GM18873 (cell line): ENCODE results near the gene WDR76.
"Not testable (repeated sequence)": the region's sequence is repeated elsewhere in the genome, so short reads cannot be mapped to it uniquely, and the experiment has no call there.

Experiments used
- ATAC-seq: cut with Tn5 transposase; IDR thresholded peaks from one replicate; pipeline ENCODE4 v1.9.1; 2021; ENCODE audit warnings: mild to moderate bottlenecking, moderate library complexity, moderate number of reproducible peaks; ENCODE audit not compliant: unreplicated experiment, low FRiP score

Gene WDR76

DNA sequence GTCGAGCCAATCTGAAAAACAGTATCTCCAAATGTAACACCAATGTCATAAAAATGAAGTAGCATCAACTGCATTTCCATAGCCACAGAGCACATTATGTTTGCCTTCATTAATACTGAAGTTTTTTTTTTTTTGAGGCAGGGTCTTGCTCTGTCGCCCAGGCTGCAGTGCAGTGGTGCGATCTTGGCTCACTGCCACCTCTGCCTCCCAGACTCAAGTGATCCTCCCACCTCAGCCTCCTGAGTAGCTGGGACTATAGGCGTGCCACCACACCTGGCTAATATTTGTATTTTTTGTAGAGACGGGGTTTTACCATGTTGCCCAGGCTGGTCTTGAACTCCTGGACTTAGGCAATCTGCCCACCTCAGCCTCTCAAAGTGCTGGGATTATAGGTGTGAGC lies 11.7 kb upstream of the WDR76 start:
- ATAC-seq: not testable (repeated sequence)

DNA sequence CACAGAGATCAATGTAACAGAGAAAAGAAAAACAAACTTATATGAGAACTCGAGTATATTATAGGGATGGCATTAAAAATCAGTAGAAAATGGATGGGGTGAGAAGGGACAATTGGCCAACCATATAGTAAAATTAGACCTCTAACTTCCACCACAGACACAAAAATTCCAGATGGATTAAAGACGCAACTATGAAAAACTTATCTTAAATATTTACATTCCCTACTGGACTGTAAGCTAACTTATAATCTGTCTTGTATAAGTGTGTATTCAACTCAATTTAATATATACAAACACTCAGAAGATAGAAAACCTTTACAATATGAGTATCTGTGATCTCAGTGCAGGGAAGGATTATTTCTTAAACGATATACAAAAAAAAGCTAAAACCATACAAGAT lies 5.3 kb upstream of the WDR76 start:
- ATAC-seq: no peak

DNA sequence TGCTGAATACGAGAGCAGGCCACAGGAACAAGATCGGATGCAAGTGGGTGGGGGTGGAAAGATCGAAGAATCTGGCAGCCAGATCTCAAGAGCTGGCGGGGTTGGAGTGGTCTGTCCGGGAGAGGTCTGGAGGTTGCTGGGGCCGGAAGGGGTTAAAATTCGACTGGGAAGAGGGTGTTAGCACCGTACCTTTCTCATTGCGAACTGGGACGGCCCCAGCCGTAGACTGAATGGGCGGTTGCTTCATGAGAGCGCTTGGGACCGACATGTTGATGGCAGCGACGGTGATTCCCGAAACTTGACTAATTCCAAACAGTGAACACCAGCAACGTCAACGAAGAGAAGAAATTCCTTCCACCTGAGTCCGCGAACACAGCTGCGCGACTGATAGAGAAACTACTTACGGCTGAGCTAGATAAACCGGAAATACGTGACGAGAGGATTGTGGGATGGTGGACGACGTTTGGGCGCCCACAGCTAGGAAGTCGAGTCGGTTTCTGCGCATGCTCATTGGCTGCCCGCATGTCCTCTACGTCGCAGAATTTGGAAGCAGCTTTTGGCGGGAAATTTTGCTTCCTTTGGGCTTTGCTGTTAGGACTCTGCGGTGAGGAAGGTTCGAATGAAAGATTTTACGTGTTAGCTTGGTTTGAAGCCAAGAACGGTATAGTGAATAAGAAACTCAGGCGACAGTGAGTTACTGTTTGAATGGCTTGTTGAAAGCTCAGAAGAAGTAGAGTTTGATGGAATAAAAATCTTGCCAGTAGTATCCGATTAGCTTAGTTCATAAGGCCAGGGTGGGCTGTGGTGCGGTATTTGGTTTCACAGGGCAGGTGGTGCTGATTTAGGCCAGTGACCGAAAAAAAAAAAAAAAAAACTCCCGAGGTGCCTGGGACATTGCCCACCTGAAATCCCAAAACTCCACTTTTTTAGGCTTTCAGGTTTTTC lies 2.2 kb upstream of the WDR76 start, which contains the start of gene MFAP1:
TSS of gene MFAP1 (minus strand) at position 389 of the 945 bp plus-strand sequence. CDS start at position 268, 121 bp downstream.
- peak; percentile 73 for ATAC-seq

DNA sequence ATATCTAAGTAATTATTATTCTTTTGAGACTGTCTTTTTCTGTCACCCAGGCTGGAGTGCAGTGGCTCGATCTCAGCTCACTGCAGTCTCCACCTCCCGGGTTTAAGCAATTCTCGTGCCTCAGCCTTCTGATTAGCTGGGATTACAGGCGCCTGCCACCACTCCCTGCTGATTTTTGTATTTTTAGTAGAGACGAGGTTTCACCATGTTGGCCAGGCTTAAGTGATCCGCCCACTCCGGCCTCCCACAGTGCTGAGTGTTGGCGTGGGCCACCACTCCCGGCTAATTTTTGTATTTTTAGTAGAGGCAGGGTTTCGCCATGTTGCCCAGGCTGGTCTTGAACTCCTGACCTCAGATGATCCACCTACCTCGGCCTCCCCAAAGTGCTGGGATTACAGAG lies 1.5 kb upstream of the WDR76 start:
- ATAC-seq: not testable (repeated sequence)

DNA sequence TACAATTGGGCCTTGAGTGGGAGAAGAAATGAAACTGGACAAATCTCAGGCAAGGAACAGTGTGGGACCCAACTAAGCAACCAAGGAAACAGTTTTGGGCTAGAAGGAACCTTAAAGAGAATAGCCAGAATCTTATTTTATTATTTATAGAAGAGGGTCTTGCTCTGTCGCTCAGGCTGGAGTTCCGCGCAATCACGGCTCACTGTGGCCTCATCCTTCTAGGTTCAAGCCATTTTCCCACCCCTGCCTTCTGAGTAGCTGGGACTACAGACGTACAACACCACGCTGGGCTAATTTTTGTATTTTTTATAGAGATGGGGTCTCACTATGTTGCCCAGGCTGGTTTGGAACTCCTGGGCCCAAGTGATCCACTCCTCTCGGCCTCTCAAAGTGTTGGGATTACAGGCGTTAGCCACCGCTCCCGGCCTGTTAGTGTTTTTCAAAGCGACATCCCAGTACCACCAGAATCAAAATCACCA lies 734 bp upstream of the WDR76 start:
- ATAC-seq: no peak

DNA sequence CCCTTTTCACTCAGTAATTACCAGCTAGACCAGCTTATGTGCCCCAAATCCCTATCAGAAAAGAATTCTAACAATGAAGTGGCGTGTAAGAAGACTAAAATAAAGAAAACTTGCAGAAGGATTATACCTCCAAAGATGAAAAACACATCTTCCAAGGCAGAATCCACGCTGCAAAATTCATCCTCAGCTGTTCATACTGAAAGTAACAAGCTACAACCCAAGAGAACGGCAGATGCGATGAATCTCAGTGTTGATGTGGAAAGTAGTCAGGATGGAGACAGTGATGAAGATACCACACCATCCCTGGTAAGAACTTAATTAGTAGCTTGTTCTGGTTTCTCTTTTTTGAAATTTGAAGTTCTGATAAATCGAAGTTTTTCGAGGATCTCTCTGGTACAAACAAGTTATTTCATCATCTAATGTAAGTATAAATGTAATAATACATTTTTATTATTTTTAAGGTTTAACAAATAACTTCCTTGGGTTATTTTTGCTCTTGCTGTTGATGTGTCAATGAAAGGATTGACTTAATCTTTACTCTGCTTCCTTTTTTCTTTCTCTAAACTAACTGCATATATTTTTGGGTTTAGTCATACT lies 1.4 kb downstream of the WDR76 start:
- no peak for ATAC-seq

DNA sequence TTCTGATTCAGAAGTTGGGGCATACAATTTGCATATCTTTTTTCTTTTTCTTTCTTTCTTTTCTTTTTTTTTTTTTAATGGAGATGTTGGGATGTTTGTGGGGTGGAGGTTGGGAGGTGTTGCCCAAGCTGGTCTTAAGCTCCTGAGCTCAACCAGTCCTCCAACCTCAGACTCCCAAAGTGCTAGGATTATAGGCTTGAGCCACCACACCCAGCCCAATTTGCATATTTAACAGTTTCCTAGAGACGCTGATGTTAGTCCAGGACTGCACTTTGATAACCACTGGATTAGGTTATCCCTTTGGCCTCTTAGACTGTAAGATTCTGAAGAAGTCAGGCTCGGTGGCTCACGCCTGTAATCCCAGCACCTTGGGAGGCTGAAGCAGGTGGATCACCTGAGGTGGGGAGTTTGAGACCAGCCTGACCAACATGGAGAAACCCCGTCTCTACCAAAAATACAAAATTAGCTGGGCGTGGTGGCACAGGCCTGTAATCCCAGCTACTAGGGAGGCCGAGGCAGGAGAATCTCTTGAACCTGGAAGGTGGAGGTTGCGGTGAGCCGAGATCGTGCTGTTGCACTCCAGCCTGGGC lies 3.2 kb downstream of the WDR76 start:
- not testable (repeated sequence) for ATAC-seq

DNA sequence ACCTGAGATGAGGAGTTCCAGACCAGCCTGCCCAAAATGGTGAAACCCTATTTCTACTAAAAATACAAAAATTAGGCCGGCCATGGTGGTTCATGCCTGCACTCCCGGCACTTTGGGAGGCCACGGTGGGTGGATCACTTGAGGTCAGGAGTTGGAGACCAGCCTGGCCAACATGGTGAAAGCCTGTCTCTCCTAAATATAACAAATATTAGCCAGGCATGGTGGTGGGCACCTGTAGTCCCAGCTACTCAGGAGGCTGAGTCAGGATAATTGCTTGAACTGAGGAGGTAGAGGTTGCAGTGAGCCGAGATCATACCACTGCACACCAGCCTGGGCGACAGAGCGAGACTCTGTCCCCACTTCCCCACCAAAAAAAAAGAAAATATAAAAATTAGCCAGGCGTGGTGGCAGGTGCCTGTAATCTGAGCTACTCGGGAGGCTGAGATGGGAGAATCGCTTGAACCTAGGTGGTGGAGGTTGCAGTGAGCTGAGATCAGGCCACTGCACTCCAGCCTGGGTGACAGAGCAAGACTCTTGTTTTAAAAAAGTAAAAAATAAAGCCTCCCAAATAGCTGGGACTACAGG lies 4.0 kb downstream of the WDR76 start:
- not testable (repeated sequence) for ATAC-seq

DNA sequence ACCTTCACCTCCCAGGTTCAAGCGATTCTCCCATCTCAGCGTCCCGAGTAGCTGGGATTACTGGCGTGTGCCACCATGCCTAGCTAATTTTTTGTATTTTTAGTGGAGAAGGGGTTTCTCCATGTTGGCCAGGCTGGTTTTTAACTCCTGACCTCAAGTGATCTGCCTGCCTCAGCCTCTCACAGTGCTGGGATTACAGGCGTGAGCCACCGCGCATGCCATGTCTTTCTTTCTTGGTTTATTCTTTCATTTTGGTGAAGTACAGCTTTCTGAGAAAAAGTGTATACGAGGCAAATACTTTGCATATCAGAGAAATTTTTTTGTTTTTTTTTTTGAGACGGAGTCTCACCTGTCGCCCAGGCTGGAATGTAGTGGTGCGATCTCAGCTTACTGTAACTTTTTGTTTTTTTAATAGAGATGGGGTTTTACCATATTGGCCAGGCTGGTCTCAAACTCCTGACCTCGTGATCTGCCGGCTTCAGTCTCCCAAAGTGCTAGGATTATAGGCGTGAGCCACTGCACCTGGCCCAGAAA lies 4.8 kb downstream of the WDR76 start:
- ATAC-seq: not testable (repeated sequence)

DNA sequence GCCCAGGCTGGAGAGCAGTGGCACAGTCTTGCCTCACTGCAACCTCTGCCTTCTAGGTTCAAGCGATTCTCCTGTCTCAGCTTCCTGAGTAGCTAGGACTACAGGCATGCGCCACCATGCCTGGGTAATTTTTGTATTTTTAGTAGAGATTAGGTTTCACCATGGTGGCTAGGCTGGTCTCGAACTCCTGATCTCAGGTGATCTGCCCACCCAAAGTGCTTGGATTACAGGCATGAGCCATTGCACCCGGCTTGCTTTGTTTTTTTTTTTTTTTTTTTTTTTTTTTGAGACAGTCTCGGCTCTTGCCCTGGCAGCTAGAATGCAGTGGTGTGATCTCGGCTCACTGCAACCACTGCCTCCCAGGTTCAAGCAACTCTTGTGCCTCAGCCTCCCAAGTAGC lies 5.7 kb downstream of the WDR76 start:
- not testable (repeated sequence) for ATAC-seq

DNA sequence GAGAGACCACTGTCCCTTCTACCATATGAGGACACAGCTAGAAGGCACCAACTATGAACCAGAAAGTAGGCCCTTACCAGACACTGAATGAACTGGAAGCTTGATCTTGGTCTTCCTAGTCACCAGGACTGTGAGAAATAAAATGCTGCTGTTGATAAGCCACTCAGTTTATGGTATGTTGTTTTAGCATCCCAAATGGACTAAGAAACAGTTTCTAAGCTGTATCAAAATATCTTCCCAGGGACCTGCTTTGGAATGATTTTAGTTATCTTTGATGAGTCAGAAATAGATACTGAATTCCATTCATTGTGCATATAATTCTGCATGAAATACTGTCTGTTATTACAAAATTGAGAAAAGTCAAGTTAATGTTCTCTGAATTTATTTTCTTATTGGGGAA lies 18.6 kb downstream of the WDR76 start:
- ATAC-seq: no peak

DNA sequence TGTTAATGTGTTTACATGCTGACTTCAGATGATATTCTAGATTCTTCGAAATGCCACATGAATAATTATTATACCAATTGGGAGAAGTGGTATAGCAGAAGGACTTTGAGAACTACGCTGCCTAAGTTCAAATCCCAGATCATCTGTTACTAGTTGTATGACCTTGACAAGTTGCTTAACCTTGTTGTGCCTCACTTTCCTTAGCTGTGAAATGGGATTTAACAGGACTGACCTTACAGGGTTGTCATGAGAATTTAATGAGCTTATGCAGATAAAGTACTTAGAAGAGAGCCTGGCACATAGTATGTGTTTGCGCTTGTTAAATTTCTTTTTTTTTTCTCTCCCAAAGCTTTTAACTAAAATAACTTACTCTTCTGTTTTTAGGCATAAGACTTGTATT lies 24.4 kb downstream of the WDR76 start:
- ATAC-seq: no peak

DNA sequence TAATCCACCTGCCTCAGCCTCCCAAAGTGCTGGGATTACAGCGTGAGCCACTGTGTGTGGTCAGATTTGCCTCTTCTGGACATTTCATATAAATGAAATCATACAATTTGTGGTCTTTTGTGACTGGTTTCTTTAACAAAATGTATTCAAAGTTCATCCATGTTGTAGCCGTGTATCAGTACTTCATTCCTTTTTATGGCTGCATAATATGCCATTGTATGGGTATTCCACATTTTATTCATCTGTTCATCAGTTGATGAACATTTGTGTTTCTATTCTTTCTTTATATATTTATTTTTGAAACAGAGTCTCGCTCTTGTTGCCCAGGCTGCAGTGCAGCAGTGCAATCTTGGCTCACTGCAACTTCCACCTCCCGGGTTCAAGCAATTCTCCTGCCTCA lies 25.8 kb downstream of the WDR76 start:
- no peak for ATAC-seq

DNA sequence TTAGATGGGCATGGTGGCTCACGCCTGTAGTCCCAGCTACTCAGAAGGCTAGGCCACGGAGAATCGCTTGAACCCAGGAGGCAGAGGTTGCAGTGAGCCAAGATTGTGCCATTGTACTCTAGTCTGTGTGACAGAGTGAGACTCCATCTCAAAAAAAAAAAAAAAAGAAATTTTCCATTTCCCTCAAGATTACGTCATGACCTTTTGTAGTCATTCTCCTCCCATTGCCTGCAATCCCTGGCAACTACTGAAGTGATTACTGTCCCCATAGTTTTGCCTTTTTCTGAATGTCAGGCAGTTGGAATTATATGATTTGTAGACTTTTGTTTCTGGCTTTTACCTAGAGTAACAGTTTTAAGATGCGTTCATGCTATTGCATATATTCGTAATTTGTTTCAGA lies 28.0 kb downstream of the WDR76 start:
- ATAC-seq: no peak

DNA sequence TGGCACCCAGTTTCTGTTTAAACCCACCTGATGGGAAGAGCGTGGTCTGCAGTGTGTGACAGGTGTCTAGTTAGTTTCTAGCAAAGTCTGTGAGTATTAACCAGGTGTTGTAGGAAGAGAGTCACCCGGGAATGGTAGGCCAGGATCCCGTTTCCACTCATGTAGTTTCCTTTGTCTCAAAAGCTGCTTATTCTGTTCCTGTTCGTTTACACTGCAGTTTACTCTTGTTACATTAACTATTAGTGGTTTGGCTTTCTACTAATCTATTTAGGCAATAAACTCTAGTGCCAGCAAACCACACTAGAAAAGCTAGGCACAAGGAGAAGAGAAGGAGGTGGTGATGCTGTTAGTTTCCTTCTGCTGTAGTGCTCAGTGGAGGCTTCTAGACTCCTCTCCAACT lies 32.7 kb downstream of the WDR76 start:
- no peak for ATAC-seq

DNA sequence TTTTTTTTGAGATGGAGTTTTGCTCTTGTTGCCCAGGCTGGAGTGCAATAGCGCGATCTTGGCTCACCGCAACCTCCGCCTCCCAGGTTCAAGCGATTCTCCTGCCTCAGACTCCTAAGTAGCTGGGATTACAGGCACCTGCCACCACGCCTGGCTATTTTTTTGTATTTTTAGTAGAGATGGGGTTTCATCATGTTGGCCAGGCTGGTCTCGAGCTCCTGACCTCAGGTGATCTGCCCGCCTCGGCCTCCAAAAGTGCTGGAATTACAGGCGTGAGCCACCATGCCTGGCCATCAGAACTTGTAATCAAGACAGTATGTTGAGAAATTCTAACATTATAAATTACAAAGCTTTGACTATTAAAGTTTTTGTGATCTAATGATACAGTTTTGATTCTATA lies 39.8 kb downstream of the WDR76 start:
- not testable (repeated sequence) for ATAC-seq

DNA sequence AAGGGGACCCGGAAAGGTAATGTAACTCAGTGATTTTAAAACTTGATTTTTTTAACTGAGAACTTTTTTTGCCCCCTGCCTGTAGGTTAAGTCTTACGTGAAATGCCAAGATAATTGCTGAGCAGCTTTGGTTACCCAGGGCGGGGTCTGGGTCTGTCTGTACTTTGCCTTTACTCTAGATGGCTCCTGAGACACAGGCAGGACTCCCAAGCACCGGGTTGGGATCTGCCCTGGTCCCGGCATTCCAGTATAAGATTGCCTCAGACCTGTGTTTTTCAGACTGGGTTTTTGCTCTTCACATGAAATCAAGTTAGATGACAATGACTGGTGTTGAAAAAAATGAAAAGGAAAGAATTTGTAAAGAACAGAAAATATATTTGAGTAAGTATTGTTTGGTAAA lies 40.3 kb downstream of the WDR76 start:
- ATAC-seq: no peak

DNA sequence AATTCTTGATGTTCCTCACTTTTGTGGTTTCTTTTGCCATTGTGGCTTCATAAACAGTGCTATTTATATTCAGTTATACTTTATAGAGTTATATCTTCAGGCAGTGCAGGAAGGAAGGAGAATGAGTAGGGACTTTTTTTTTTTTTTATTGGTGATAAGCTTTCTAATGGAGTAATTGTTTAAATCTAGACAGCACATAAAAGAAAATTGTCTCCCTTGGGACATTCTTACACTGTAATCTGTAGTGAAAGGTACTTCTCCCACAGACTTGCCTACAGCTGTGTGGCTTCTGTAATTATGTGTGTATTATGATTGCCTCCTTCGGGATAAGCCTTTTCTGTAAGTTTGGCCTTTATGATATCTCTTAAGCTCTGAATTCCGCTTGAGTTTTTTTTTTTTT lies 41.6 kb downstream of the WDR76 start:
- no peak for ATAC-seq

DNA sequence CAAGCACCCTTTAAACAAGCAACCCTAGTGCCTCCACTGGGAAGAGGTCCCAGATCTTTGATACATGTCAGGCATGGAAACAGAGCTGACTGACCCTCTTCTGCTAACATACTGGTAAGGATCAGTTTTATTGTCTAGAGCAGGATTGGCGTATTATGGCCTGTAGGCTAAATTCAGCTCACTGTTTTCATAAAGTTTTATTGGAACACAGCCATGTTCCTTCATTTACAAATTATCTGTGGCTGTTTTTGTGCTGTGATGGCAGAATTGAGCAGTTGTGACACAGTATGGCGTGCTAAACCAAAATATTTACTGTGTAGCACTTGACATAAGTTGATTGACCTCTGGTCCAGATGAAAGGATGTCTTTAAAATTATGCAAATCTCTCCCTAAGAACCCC lies 45.0 kb downstream of the WDR76 start:
- ATAC-seq: no peak

DNA sequence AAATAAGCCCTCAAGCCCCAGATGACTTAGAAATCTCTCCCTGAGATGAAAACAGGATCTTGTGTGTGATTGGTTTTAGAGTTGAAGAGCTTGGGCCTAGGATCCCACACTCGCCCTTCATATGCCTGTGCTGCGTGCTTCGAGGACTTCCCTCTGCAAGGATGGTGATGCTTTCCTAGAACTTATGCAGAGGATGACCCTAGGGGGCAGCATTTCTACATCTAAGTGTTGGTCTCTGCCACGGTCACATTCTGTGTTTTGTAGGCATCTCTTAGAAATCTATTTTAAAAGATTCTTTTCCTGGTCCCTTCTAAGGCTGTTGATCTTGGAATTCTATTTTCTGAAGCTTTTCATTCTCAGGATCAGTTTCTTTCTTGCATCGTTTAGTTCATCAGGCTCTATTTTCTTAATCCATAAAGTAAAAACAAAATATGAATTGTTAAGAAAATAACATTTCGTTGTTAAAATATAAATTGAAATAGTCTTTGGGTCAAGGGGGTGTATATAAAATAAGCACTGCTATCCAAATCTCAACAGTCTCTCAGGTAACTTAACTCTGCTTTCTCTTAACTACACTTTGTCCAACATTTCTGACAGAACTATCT lies 45.7 kb downstream of the WDR76 start:
- no peak for ATAC-seq
